ENCODE results near the gene DLGAP1.
"Not testable (repeated sequence)": the region's sequence is repeated elsewhere in the genome, so short reads cannot be mapped to it uniquely, and the experiment has no call there.

The DLGAP1 gene

DNA sequence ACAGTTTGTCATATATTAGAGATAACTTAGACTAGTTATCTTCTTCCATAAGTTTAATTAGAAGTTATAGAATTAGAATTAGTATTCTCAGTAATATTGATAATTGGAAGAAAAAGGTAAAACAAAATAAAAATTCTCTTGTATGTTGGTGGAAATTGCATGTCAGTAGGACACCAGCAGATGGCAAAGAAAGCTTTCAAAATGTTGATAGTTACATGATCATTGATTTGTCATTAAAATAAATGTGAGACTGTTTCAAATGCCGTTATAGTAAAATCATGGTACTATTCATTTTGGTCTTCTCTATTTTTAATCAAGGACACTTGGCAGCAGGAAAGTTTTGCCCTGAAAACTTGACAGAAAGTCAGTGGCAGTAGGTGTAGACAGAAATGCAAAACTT, 734.9 kb downstream of the DLGAP1 start:
- DNase-seq (ENCODE audit: low read depth), result no peak

DNA sequence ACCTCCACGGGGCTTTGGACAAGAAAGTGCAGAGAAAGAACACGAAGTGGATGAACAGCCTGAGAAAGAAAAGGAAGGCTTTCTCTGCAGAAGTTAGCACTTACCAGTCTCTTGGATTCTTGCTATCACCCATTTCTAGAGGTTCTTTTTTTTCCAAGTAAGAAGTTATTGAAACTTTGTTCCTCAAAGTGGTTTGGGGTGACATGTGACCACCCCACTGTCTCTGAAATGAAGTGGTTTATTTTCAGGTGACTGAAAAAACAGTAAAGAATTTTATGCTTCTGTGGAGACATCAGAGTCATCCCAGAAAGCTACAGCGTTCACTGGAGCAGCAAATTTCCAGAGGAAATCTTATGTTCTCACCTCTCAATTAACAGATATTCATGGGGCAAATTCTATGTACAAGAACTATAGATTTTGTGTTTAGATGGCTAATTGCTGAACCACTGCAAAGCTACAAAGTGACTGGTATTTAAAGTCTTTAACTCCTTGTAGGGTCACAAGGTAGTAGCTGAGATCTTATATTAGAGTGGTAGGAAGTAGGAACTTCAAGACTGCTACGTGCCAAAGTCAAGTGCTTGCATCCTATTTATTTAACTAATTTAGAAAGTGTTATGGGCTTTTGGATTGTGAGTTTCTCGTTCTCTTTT, 737.6 kb downstream of the DLGAP1 start:
- DNase-seq (ENCODE audit: low read depth), result no peak

DNA sequence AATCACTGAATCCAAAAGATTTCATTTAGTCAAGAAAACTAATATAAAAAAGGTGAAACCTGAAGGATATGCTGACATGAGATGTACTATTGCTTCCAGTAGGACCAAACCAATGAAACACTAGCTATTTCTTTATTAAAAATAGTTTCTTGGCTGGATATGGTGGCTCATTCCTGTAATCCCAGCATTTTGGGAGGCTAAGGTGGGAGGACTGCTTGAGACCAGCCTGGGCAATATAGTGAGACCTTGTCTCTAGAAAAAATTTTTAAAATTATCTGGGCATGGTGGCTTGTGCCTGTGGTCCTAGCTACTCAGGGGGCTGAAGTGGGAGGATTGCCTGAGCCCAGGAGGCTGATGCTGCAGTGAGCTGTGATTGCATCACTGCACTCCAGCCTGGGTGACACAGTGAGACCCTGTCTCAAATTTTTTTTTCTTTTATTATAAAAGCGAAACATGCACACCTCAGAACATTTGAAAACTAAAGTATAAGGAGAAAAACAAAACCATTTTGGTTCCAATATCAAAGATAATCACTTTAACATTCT, 738.9 kb downstream of the DLGAP1 start:
- DNase-seq (ENCODE audit: low read depth), result no peak

DNA sequence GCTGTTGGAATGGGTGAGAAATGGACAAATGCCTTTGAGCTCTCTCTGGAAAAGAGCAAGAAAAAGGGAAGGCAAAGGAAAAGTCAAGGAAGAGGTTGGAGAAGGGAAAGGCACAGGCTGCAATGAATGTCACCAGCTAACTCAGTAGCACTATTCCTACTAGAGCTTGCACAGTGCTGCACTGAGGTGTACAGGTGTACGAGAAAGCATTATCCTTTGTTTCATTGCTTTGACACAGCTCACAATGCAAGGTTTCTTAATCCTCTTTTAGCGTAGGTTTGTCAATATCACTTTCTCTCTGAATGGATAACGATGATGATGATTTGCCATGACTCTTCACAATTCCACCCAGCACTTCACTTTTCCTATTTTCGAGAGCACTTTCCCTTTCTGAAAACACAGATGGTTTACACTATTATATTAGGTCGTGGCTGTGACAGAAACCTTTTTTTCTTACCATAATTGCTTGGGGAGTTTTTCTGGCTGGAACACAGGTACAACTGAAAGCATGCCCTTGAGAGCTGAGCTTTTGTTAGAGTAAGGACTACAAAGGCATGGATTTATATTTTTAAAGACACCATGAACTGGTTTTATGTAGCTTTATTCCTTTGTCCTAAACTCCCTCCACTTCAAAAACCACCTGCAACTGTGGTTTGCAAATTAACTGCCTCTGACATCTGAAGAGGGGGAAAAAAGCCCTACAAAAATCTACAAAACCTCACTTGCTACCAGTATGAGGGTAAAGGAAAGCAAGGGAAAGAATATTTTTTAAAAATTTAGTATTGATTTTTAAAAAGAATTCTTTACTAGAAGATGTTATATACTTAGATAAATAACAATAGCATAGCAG, 739.7 kb downstream of the DLGAP1 start:
- DNase-seq (ENCODE audit: low read depth), result no peak

DNA sequence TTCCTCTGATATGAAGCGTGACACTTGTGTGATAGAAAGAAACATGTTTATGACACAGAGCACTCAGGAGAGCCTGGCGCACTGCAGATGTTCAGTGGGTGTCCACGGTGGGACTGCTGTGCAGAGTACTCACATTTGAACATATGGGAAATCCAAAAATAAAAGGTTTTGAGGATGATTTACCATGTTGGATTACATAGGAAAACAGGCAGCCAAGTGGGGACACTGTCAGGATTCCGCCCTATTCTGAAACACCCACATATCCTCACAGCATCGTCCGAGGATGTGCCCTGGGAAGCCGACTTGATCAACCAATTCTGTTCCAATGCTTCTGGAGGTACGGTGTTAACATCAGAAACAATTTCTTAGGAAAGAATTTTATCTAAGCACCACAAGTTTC, 741.4 kb downstream of the DLGAP1 start:
- DNase-seq (ENCODE audit: low read depth), result no peak

DNA sequence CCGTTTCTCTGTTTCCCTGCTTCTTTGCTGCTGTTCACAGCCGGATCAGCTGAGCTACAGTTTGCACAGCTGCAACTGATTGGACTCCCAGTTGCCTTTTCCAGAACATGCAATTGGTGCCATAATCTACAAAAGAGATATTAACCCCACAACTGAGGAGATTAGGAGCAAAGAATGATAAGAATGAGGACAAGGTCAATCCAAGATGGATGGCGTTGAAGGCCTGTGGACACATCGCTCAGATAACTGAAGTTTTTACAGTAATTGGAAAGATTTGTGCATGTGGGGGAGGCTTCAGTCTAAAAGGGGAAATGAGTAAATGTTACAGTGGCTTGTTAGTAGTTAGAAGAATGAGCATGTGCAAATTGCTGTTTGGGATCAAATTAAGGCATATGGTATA, 741.9 kb downstream of the DLGAP1 start:
- no peak for DNase-seq (ENCODE audit: low read depth)

DNA sequence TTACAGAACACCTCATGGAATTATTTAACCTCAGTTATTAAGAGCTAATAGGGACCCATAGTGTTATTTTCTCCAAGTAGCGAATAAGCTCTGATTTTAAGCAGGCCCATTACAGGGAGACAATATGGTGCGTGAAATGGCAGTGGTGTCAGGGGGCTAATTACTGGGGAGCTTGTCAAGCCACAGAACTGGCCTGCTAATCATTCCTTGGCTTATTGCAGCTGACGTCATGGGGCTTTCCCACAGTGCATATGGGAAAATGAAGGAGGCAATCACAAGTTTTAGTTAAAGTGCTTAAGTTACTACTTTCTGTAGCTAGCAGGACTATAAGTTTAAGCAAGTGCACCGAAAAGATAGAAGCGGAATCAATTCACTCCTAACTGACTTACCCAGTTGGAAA, 742.6 kb downstream of the DLGAP1 start:
- DNase-seq (ENCODE audit: low read depth), result no peak

DNA sequence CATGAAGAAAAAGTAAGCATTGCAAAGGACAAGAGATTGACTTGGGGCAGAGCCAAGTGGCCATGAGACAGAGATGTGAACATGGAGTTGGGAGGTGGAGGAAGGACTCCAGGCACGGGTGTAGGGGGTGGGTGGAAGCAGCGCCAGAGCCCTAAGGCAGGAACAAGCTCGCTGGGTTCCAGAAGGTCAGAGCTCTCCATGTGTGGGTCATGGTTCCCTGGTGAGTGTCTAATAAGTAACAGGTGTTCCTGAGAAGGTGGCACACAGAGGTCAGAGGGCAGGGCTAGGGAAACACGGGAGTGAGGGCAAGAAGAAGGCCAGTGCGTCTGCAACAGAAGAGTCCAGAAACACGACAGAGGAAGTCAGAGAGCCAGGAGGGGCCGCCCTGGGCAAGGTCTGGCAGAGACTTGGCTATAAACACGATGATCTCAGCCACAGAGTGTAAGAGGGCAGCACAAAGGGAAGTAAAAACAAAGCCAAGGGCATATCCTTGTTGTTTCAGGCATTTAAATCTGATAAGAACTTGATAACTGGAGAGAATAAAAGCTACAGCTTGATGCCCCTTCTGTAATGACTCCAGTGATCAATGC, 744.3 kb downstream of the DLGAP1 start:
- no peak for DNase-seq (ENCODE audit: low read depth)

DNA sequence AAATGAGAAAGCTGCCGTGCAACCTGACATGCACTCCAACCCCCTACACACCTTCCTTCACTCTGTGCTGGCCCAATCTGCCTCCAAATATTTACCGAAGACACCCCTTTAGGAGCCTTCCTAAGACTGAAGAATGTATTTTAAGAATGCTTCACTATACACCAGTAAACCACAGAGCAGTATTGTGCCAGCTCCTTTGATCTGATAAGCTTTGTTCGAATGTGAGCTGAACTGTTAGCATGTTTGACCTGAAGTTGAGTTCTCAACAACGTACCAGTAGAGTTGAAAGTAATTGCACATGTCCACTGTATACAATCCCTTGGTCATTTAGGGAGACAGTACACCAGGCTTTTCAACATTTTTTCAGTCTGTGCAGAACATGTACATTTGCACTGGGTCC, 745.9 kb downstream of the DLGAP1 start:
- no peak for DNase-seq (ENCODE audit: low read depth)

DNA sequence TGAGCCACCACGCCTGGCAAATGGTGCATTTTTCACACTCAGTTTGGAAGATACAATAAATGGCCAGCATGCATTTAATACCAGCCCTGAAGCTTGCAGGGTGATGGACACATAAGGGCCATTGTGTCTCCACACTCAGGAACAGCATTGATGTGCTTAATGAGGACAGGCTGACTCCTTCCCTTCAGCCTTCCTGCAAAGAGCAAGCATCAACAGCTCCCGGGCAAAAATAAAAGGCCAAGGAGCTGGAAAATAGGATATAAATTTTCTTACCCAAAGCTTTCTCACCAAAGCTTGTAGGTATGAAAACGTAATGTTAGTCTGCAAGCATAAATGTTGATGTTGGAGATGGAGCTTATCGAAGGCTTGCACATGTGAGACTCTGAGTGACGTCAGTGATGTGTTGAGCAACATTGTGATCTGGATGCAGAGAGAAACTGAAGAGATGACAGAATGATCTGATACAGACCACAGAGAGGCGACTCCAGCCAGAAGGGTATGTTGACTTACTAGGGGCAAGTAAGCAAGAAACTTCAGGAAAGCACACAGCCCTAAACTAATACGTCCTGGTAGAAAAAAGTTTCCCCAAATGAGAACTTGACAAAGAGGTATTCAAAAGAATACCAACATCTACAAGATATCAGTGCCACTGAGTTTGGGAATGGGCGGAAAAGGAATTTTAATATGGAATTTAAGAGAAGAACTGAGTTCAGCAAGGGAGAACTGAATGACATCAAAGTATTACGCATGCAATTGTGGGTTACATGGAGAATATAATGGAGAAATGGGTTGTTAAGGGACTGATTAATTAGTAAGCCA, 748.6 kb downstream of the DLGAP1 start:
- DNase-seq (ENCODE audit: low read depth), result no peak

DNA sequence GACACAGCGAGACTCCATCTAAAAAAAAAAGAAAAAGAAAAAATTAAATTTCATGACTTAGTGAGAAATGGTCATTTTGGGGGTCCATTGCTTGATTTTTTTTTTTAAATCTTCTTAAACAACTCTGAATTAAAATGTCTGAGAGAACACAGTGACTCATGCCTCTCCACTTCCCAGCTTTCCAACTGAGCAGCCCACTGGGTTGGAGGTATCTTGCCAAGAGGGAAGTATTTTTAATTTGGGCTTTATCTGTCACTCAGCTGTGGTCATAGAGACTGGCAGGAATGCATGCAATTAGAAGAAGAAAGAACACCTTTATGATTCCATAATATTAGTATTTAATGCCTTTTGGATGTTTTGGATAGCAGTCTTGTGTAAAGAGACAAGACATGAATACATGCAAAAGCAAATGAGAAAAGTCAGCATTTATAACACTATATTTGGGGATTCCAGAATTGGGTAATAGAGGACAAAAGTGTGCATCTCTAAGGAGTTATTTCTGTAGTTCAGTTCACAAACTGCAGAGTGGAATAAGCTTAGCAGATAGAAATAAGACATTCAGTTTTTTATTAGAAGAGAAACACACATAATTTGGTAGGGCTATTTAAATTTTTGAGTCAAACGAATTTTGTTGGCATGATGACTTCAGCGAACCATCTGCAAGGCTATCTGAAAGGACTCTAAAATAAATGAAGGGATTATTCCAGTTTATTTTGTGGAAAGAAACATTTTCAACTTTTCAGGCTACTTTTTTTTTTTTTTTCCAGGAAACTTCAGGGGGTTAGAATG, 750.4 kb downstream of the DLGAP1 start:
- no peak for DNase-seq (ENCODE audit: low read depth)

DNA sequence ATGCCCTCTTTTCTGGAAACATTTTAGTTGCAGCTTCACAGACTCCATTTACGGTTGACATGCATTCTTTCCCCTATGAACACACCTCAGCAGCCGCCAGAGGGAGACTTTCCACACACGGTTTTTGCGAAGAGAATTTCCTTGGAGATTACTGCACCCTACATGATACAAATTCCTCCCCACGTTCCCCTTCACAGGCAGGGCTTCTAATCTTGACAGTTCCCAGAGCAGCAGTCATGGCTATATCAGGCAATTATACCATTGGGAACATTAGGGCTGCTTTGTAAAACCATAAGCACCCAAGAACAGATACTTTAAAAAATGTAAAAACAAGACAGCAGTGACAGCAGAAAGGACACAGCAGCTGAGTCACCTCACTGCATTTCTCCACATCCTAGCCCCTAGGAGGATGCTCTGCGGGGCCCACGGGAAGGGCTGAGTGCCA, 751.4 kb downstream of the DLGAP1 start:
- no peak for DNase-seq (ENCODE audit: low read depth)

DNA sequence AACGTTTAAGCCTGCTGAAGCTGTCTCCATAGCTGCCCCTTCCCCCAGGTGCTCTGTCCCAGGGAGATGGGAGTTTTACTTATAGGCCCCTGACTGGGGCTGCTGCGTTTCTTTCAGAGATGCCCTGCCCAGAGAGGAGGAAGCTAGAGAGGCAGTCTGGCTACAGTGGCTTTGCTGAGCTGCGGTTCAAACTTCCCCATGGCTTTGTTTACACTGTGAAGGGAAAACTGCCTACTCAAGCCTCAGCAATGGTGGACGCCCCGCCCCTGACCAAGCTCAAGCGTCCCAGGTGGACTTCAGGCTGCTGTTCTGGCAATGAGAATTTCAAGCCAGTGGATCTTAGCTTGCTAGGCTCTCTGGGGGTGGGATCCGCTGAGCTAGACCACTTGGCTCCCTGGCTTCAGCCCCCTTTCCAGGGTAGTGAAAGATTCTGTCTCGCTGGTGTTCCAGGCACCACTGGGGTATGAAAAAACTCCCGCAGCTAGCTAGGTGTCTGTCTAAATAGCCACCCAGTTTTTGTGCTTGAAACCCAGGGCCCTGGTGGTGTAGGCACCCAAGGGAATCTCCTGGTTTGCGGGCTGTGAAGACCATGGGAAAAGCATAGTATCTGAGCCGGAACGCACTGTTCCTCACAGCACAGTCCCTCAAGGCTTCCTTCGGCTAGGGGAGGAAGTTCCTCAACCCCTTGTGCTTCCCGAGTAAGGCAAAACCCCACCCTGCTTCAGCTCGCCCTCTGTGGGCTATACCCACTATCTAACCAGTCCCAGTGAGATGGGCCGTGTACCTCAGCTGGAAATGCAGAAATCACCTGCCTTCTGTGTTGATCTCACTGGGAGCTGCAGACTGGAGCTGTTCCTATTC, 755.2 kb downstream of the DLGAP1 start:
- not testable (repeated sequence) for DNase-seq (ENCODE audit: low read depth)

DNA sequence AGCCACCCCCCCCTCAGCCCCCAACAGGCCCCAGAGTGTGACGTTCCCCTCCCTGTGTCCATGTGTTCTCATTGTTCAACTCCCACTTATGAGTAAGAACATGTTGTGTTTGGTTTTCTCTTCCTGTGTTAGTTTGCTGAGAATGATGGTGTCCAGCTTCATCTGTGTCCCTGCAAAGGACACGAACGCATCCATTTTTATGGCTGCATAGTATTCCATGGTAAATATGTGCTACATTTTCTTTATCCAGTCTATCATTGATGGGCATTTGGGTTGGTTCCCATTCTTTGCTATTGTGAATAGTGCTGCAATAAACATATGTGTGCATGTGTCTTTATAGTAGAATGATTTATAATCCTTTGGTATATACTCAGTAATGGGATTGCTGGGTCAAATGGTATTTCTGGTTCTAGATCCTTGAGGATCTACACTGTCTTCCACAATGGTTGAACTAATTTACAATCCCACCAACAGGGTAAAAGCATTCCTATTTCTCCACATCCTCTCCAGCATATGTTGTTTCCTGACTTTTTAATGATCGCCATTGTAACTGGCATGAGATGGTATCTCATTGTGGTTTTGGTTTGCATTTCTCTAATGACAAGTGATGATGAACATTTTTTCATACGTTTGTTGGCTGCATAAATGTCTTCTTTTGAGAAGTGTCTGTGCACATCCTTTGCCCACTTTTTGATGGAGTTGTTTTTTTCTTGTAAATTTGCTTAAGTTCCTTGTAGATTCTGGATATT, 760.9 kb downstream of the DLGAP1 start:
- not testable (repeated sequence) for DNase-seq (ENCODE audit: low read depth)

DNA sequence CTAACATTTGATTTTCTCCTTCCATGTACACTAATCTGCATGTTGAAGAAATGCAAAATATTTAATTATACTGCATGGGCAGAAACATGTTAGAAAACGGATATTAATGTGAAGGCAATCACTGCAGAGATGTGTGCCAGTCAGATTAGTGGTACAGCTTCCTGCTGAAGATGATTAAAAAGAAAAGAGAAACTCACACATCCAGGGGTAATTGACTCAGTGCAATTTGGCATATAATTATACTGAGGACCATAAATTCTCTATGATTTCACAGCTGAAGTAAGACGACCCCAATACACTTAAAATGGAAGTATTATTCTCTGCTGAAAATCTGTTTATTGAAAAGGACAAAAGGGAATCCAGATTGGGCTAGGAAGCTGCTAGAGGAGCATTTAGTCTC, 761.7 kb downstream of the DLGAP1 start:
- no peak for DNase-seq (ENCODE audit: low read depth)

DNA sequence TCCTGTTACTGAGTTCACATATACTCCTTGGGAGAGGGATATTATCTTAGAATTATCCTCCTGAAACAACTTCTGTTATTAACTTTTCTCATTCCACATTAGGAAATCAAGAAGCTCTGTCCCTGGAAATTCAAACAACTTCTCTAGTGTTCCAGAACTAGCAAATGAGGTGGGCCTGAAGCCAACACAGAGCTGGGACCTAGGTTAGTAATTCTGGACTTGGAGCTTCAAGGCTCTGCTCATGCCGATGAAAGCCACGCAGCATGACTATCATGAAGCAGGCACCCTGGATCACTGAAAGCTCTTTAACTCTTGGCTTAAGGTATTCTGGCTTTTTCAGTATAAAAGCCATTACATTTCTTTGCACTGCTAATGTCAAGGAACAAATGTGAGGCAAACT, 762.4 kb downstream of the DLGAP1 start:
- no peak for DNase-seq (ENCODE audit: low read depth)

DNA sequence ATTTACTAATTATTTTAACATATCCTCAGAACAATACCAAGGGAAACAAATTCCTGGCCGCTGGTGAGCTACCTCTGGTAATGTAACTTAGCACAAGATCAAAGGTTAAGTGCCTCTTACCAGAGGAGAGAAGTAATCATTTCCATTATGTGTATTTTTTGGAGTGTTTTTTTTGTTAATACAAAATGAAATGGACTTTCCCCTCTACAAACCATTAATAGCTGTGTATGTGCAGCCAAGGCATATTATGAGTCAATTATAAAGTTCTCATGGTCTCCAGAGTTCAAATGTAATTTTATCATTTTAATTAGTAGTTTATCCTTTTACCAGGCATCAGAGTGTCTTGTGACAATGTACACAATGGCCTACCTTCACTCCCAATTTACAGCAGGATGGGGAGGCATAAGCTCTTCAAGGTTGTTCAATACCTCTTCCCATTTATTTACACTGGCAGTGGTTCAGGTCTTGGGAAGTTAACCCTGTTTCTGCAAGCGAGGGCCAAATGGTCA, 762.9 kb downstream of the DLGAP1 start:
- DNase-seq (ENCODE audit: low read depth), result no peak

DNA sequence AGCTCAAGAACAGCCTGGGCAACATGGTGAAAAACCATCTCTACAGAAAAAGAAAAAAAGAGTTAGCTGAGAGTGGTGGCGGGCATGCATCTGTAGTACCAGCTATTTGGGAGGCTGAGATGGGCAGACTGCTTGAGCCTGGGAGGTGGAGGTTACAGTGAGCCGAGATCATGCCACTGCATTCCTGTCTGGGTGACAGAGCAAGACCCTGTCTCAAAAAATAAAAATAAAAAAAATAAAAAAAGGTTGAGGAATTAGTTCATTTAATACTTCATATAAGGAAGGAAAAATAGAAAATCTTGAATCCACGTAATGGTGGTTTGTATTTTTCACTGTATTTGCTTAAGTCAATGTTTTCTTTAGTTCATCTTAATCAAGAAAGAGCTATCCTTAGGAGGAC, 763.4 kb downstream of the DLGAP1 start:
- no peak for DNase-seq (ENCODE audit: low read depth)

DNA sequence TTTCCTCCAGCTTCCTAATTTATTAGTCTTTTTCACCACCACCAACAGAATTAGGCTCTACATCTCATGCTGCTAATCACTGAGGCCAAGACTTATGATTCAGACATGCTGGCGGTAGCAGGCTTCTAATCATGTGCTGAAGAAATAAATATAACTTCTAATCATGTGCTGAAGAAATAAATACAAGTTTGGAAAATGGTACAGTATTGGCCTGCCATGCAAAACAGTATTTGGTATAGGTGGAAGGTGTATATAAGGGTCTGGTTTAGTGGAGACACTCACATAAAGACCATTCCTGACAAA, 764.4 kb downstream of the DLGAP1 start:
- DNase-seq (ENCODE audit: low read depth), result no peak
